HG03442 (cell line): Measurements from ENCODE around the gene SNAP47.
A peak's percentile ranks its signal among the peaks of the same experiment; 100 is the strongest.

ENCODE experiments used
- ATAC-seq: cut with Tn5 transposase; IDR thresholded peaks from one replicate; pipeline ENCODE4 v1.9.1; 2021; ENCODE audit warnings: mild to moderate bottlenecking, moderate library complexity; ENCODE audit not compliant: unreplicated experiment

SNAP47 gene

DNA sequence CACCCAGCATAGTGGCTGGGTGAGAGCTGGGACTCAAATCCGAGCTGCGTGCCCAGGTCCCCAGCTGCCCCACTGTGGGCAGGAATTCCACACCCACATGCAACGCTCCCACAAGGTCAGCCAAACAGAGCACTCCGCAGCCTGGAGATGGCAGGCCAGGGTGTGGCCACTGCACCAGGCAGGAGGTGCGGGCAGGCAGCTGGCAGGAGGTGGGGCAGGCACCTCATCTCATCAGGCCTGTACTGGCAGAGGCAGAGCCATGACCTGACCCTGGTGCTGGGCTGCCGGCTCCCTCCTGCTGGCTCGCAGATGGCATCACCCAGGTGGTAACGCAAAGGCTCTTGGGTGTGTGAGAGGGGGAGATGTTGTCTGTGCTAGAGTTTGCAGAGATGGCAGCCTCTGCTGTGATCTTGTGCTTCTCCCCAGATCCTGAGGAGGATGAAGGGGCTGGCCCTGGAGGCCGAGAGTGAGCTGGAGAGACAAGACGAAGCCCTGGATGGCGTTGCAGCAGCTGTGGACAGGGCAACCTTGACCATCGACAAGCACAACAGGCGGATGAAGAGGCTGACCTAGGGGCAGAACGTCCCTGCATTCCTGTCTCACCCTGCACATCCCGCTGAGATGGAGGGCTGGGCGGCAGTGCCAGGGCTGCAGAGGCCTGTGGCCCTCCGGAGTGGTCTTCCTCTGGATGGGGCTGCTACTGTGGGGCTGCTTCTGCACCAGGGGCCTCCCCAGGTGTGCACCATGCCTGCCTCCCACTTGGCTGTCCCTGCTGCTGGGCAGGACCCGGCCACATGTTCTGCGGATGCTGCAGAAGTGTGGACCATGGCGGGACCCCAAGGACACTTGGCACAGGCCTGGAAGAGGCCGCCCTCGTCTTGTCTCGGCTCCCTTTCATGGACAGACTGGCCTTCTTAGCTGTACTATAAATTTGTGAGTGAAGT, 45.1 kb downstream of the SNAP47 start:
- ATAC-seq = no peak

DNA sequence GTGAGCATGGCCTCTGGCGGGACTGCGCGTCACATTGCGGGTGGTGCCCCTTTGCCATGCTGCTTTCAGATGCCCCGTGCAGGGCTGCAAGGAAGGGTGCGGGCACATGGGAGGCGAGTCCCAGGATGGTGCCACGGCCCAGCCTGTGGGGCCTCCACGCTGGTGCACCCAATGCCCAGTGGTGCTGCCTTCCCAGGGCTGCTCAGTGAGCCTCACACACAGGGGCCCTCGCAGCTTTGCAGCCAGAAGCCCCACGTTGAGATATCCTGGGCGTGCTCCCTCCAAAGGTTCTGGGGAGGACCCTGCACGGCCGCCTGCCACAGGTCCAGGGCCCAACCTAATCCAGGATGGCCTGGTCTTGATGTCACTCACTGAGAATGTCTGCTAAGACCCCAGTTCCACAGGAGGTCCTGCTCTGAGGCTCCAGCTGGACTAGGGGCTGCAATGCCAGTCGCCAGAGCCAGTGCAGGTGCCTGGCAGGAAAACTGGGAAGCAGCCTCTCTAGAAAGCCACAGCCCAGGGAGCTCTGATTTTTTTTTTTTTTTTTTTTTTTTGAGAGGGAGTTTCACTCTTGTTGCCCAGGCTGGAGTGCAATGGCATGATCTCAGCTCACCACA, 46.2 kb downstream of the SNAP47 start:
- ATAC-seq = no peak

DNA sequence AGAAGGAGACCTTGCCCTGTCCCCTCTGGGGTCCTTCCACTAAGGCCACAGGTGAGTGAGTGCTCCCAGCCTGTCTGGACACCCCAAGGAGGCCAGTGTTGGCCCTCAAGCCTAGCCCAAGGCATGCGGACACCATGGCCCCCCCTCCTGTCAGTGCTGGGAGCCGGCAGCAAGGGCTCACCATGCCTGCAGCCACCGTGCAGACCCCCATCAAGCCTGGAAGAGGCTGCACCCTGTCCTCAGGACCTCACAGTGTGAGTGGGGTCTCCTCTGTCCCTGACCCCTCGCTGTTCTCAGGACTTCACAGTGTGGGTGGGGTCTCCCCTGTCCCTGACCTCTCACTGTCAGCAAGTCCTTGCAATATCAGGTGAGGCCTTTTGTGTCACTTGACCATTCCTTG, 47.0 kb downstream of the SNAP47 start:
- ATAC-seq = no peak

DNA sequence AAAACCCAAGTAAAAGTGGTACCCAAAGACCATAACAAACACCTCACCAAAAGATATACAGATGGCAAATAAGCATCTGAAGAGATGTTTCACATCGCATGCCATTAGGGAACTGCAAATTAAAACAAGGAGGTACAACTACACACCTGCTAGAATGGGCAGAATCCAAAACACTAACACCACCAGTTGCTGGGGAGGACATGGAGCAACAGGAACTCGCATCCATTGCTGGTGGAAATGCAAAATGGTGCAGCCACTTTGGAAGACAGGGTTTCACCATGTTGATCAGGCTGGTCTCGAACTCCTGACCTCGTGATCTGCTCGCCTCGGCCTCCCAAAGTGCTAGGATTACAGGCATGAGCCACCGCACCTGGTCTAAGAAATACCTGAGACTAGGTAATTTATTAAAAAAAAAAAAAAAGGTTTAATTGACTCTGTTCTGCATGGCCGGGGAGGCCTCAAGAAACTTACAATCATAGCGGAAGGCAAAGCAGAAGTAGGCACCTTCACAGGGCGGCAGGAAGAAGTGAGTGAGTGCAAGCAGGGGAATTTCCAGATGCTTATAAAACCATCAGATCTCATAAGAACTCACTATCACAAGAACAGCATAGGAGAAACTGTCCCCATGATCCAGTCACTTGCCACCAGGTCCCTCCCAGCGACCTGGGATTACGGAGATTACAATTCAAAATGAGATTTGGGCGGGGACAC, 50.0 kb downstream of the SNAP47 start:
- ATAC-seq = no peak

DNA sequence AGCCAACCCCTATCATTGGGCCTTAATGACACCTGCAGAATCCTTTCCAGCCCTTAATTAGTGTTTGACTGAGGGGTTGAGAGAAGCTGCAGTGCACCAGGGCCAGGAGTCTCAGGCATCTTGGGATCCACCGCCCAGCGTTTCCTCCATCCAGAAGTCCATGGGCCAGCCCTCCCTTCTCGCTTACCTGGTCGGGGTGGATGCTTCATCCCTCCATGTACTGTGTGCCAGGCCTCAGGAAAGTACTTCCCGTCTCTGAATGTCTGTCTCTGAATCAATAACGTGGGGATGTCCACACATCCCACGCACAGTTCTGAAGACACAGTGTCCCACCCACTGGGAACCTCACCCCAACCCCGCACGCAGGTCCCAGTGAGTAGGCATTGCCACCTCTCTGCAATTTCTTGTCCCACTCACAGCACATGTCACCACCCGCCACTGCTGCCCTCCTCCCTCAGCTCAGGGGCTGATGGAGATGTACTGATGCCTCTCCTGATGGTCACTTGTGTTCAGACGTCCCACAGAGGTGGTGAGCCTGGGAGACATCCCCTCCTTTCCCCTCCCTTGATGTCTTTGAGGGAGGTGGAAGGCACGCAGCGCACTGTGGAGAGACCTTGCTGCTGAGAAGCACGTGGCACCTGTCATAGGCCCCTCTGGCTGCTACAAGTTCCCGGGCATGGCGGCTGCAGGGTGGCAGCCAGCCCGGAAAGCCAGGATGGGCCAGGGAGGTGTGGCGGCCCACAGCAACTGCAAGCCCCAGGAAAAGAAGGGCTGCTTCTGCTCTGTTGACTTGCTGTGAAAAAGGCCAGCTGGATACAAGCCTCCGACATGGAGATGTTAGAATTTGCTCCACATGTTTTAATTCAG, 50.8 kb downstream of the SNAP47 start:
- ATAC-seq = no peak

DNA sequence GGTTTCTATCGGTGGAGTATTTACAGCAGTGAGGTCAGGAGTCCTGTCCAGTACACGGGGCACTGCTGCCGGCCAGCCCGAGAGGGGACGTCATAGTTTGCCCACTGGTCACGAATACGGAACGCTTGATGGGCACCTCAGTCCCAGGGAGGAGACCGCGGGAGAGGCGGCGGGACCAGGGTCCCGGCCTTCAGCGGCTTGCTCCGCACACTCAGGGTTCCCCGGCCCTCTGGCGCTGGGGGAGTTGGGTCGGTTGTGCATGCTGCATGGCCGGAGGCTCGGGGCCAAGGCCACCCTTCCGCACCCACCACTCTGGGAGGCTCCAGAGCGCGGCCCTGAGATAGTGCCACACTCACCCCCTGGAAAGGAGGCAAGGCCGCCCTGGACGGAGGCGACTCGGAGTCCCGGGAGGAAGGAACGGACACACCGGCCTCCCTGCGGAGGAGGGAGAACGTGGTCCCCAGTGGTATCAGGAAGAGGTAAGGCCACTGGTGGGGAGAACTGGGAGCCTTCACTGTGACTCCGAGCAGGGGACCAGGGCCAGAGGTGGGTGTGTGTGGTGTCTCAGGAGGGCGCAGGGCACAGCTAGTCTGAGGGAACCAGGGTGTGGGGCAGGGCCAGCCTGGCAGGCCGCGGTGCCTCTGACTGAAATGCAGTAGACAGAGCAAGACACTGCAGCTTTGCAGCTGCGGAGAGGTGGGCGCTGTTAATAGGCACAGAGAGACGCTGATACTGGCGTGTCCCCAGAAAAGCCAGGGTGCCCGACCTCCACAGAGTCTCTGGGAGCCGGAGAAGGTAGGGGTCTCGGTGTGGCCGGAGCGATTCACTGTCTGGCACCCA, 51.7 kb downstream of the SNAP47 start:
- no peak for ATAC-seq

DNA sequence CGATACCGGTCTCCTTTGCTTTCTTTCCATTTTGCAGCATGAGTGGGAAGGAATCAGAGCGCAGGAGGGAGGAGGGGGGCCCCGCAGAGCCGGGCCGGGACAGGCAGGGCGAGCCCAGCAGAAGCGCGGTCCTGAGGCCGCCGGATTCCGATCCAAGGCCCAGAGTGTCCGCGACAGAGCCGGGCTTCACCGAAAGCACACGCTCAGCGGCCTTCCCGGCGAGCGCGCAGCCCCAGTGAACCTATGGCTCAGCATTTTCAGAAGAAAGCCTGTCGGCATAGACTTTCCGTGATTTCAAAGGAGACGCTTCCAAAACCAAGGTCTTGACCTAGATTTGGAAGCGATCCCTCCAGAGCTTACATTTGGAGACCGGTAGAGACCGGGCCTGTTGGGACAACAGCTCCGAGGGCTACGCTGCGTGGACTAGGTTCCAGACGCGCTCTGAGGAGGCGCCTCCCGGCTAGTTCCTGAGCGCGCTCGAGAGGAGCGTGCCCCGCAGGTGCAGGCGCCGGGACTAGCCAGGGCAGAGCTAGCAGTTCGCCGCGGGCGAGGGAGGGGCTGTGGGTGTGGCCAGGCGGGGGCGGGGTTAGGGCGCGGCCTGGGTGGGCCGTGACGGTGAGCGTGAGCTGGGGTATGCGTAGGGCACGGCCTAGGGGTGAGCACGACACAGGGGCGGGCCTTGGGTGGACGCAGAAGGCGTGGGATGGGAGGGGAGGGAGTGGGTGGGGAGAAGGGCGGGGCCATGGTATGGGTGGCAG, 52.5 kb downstream of the SNAP47 start:
- ATAC-seq = peak; percentile 90

DNA sequence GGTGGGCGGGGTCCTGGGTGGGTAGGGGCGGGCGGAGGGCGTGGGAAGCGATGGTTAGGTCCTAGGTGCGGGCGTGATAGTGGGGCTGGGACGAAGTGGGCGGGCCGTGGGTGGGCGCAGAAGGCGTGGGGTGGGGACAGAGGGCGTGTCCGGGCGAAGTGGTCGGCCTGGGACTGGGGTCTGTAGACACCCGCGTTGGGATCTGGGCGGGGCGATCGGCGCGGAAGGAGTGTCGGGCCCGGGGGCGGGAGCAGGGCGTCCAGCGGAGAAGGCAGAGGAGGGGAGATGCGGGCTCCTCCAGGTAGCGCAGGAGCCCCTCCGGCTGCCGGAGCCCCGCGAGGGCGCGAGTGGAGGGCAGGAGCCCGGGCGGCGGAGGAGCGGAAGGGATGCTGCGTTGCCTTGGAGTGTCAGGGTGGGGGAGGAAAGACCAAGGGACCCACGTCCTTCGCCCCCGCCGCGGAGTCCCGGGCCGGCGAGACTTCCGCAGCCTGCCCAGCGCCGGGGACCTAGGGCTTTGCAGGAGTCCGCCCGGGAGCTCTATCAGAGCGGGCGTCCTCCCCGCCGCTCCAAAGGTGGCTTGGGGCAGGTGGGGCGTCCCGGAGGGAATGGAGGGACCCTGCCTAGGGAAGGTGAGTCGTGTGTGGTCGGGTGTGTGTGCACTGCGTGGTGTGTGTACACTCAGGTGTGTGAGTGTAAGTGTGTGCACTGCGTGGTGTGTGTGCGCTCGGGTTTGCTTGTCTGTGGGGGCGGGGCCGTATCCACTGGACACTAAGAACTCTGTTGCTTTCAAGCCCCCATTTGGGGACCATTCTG, 53.2 kb downstream of the SNAP47 start:
- peak; percentile 48 for ATAC-seq

DNA sequence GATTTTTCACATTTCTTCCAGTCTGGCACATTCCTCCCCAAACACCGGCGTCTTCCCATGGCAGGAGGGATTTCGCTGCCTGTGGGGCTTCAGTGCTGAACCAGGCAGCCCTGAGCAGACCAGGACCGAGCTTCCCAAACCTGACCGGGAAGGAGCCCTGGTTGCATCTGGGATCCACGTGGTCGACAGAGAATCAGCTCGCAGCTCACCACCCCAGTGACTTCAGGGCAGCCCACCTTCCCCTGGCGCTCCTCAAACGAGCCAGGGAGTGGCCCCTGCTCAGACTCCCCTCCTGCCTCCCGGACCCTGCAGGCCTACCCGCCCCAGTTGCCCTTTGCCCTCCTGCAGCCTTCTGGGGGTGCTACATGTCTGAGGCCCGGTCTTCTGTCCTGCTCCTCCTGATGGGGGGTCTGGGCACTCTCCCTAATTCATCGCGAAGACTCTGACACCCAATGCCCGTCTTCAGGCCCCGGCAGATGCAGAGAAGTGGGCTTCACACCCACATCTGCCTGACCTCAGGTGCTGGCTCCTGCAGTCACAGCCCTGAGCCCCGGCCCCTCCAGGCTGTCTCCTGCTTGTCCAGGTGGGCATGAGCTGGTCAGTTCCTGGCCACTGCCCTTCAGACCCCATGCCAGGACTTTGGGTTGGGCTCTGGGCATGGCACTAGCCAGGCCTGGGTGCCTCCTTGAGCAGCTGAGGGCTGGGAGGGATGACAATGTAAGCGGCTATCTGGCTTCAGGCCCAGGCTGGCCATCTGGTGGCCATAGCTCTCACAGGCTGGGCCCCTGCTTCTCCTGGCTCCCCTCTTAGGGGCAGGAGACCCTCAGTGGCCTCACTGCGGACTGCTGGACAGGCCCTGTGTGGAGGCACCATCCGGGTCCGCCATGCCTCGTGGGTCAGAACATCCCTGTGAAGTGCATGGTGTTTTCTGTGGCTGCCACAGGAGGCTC, 54.1 kb downstream of the SNAP47 start:
- ATAC-seq = no peak

DNA sequence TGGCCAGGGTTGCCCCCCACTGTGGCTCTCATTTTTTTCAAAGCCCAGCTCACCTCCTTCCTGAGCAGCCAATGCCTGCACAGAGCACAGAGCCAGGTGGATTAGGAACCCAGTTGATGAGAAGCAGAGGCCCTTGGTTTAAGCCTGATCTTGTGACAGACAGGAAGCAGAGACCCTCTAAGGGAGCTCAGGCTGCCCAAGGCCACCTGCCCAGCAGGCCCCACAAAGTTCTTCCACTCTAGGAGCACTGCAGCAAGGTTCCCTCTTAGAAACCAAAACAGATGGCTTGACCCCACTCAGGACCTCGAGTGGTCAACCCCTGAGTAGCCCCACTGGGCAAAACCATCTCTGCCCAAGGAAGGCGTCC, 54.8 kb downstream of the SNAP47 start:
- ATAC-seq = no peak

DNA sequence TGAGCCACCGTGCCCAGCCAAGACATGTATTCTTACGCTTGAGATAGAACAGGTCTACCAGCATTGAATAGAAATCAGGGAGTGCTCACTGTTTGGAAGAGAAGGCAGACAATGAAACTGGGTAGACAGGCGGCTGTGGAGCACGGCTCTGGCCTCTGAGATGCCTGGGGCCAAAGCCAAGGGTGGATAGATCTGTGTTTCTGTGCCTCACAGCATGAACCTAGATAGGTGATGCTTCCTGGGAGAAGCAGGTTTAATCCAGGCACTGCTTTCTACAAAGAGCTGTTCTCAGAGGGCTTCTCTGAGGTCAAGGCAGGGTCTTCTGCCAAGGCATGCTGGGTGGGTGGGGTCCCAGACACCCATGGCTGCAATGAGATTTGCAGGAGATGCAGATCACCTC, 55.6 kb downstream of the SNAP47 start:
- no peak for ATAC-seq

DNA sequence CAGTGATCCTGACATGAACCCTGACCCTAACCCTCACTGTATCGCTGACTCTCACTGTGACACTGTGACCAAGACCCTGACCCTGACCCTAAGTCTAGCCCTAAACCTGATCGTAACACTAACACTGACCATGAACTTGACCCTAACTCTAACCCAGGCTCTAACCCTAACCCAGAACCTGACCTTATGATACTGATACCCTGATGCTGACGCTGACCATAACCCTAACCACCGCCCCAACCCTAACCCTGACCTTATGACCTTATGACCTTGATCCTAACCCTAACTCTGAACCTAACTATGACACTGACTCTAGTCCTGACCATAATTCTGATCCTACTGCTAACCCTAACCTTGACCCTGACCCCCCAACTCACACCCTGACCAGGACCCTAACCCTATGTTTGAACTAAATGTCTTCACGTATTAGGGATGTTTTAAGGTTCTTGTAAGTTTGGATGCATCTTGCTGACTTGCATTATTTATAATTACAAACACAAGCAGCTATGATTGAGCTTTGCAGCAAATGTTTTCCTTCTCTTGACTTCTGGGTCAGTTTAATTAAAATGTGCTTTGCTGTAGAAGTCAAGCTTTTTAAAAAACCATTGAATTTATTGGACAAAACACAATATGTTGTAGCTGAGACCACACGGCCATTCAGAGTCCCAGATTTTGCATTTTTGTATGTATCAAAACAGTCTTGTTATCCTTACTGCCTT, 56.3 kb downstream of the SNAP47 start:
- ATAC-seq = no peak

DNA sequence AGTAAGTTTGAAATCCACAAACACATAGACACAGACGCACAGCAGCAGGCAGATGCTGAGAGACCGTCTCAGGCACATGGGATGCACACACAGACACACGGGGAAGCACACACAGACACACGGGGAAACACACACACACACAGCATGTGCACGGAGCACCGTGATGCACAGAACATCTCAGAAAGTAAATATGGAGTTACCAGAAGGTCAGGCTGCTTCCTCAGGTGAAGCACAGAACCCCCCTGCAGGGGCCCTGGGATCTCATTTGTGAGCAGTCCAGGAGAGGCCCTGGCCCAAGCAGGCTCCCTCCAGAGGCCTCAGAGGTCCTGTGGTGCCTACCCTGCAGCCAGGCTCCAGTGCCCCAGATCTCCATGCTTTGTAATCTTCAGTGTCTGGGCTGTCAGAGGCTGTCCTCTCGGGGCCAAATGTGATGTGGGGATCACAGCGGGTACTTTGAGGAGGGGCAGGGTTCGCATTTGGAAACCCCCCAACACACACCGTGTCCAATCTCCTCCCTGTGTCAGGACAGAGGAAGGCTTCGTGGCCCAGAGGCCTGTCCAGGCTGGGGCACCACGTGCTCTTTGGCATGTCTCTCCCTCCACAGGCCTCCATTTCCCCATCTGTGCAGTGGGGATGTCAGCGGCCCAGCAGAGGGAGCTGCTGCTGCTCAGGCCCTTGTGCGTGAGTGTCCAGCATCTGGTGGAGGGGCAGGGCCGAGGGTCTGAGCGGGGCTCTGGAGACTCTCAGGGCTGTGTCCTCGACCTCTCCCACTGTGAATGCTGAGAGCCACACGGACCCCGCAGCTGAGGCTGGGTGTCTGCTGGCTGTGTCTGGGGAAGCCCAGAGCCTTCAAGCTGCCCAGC, 57.2 kb downstream of the SNAP47 start:
- ATAC-seq = no peak

DNA sequence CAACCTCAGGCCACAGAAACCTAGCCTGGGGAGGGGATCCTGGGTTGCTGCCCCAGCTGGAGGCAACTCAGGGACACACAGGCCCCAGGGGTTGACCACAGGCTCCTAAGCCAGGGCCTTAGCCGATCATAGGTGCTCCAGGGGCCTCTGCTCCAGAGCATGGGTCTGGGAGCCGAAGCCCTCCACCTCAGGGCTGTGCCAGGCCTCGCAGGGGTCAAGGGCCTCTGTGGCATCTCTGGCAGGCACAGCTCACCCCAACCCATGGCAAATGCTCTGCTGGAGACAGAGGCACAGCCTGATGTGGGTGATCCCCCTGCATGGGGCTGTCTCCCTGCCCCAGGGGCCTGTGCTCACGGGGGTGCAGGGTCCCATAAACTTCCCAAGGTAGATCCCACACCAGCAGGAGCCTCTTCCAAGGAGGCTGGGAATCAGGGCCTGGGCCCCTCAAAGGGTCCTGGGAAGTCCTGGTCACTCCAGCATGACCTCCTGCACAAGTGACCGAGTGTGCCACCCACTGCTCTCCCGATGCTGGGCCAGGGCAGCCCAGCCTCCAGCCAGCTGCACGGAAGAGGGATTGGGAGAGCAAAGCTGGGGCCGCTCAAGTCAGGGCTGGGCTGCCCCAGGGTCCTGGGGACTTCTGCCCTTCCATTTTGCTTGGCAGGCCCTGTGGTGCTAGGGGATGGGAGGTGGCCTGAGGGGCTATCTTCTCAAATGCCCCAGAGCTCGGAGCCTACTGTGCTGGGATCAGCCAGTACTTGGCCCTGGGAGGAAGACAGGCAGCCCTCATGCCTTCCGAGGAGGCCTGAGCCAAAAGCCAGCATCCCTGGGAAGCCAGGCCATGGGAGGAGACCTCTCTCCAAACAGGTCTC, 58.1 kb downstream of the SNAP47 start:
- ATAC-seq = no peak
